K562 (cell line): Measurements from ENCODE around the gene ADD3. TPM values are rescaled to one million over a fixed set of nuclear protein-coding genes. Genes with fewer than 3 reads are reported as not detected.

ENCODE experiments used
- CBFA2T3 ChIP-seq: fragments of 450-650 bp; IDR thresholded peaks from 2 replicates; pipeline ENCODE4 v1.6.1; 2017
- CC2D1A ChIP-seq: fragments of 450-650 bp; IDR thresholded peaks from 2 replicates; pipeline ENCODE4 v1.6.1; 2017; ENCODE audit warnings: mild to moderate bottlenecking
- GABPA ChIP-seq: fragments of 200-800 bp; sonication (Bioruptor generic); conservative IDR thresholded peaks from 2 replicates; pipeline ENCODE4 v1.6.1; 2016; ENCODE audit warnings: low read depth, missing genetic modification characterization, missing compliant biosample characterization
- ILK ChIP-seq: fragments of 450-650 bp; IDR thresholded peaks from 2 replicates; pipeline ENCODE4 v1.6.1; 2016; ENCODE audit warnings: missing genetic modification characterization, low read depth, mild to moderate bottlenecking, missing compliant biosample characterization, moderate library complexity, borderline replicate concordance
- MCM7 ChIP-seq, 2 experiments: fragments of 450-650 bp; IDR thresholded peaks; 2 replicates each; pipeline ENCODE4 v1.6.1; 2016 to 2018
- MED1 ChIP-seq: sonication (generic); formaldehyde crosslinking; IDR thresholded peaks from 2 replicates; pipeline ENCODE4 v1.8.1; 2023; ENCODE audit warnings: missing genetic modification reagents, borderline replicate concordance
- MIER1 ChIP-seq: fragments of 450-650 bp; IDR thresholded peaks from 2 replicates; pipeline ENCODE4 v1.6.1; 2016; ENCODE audit warnings: antibody characterized with exemption, mild to moderate bottlenecking, low read depth
- NCOR1 ChIP-seq: fragments of 450-650 bp; IDR thresholded peaks from 2 replicates; pipeline ENCODE4 v1.6.1; 2016; ENCODE audit warnings: mild to moderate bottlenecking, moderate library complexity
- NFIC ChIP-seq: fragments of 450-650 bp; IDR thresholded peaks from 2 replicates; pipeline ENCODE4 v1.6.1; 2017; ENCODE audit warnings: mild to moderate bottlenecking, inconsistent platforms
- NFXL1 ChIP-seq: fragments of 450-650 bp; formaldehyde crosslinking; IDR thresholded peaks from 2 replicates; pipeline ENCODE4 v1.4.0; 2021; ENCODE audit warnings: mild to moderate bottlenecking
- OTX1 ChIP-seq: fragments of 450-650 bp; formaldehyde crosslinking; IDR thresholded peaks from 2 replicates; pipeline ENCODE4 v1.4.0; 2022; ENCODE audit warnings: mild to moderate bottlenecking
- POU5F1 ChIP-seq: fragments of 150-350 bp; IDR thresholded peaks from 2 replicates; pipeline ENCODE4 v1.6.1; 2014; ENCODE audit warnings: borderline replicate concordance, low read length, low read depth, mild to moderate bottlenecking; ENCODE audit not compliant: partially characterized antibody
- RBM25 ChIP-seq: fragments of 200-400 bp; formaldehyde crosslinking; IDR thresholded peaks from 2 replicates; pipeline ENCODE4 v1.6.1; 2018; ENCODE audit warnings: low read length, low read depth, moderate library complexity; ENCODE audit not compliant: severe bottlenecking
- SETDB1 ChIP-seq: IDR thresholded peaks from one replicate; pipeline ENCODE4 v1.6.1; 2012; ENCODE audit warnings: low read length, control low read depth, inconsistent platforms
- SREBF2 ChIP-seq: sonication (generic); formaldehyde crosslinking; IDR thresholded peaks from 2 replicates; pipeline ENCODE4 v1.4.0; 2020; ENCODE audit warnings: mild to moderate bottlenecking, missing genetic modification reagents
- ZBED1 ChIP-seq: IDR thresholded peaks from 2 replicates; pipeline ENCODE4 v1.6.1; 2014
- ZFPM2 ChIP-seq: fragments of 250-450 bp; sonication (Bioruptor Pico); IDR thresholded peaks from 2 replicates; pipeline ENCODE4 v1.5.1; 2022; ENCODE audit warnings: mild to moderate bottlenecking
- ZNF239 ChIP-seq: fragments of 250-450 bp; sonication (Bioruptor Pico); IDR thresholded peaks from 2 replicates; pipeline ENCODE4 v1.4.0; 2020; ENCODE audit warnings: mild to moderate bottlenecking
- ZNF24 ChIP-seq: fragments of 450-650 bp; IDR thresholded peaks from 2 replicates; pipeline ENCODE4 v1.6.1; 2016
- ZNF316 ChIP-seq: fragments of 450-650 bp; IDR thresholded peaks from 2 replicates; pipeline ENCODE4 v1.6.1; 2016
- ZNF408 ChIP-seq: fragments of 250-450 bp; sonication (Bioruptor Pico); IDR thresholded peaks from 2 replicates; pipeline ENCODE4 v1.4.0; 2020; ENCODE audit warnings: low read depth, mild to moderate bottlenecking, moderate library complexity
- polyA plus RNA-seq, 8 experiments: library from polyadenylated mRNA; depleted of rRNA in 4 of 8; stranded (reverse) in 5 of 8; unstranded in 3 of 8; fragments of >200 nt; fragmentation: Nextera tagmentation in 2 of 8; fragmentation: Illumina TruSeq in 1 of 8; extraction: Ambion mirVana in 2 of 8; extraction: Trizol in 1 of 8; gene quantifications; 2 replicates each; pipeline versions ENCODE4 v1.2.1 to v1.2.3, GENCODE V29; 2011 to 2014; ENCODE audit warnings: inconsistent platforms in 1 of 8, missing spikeins in 1 of 8
- total RNA-seq, 7 experiments: library from RNA; depleted of rRNA in 6 of 7; stranded (reverse); fragments of >200 nt in 6 of 7; fragmentation: Illumina TruSeq in 2 of 7; extraction: Trizol in 2 of 7; gene quantifications; 2 replicates each; pipeline versions ENCODE4 v1.2.1 to v1.2.3, GENCODE V29; 2011 to 2021; ENCODE audit warnings: low replicate concordance in 1 of 7
- TF ChIP-seq, protein P1 (sequence below), 2 experiments: fragments of 450-650 bp; conservative IDR thresholded peaks; 2 replicates each; pipeline ENCODE4 v1.6.1; 2017; ENCODE audit warnings: mild to moderate bottlenecking in 2 of 2, moderate library complexity in 2 of 2
- TF ChIP-seq, protein P2 (sequence below): sonication (generic); formaldehyde crosslinking; IDR thresholded peaks from 2 replicates; pipeline ENCODE4 v1.5.0; 2020; ENCODE audit warnings: missing genetic modification reagents
- TF ChIP-seq, protein P3 (sequence below): fragments of 250-450 bp; sonication (Bioruptor Pico); IDR thresholded peaks from 2 replicates; pipeline ENCODE4 v1.8.0; 2022; ENCODE audit warnings: moderate library complexity, mild to moderate bottlenecking, inconsistent platforms
- TF ChIP-seq, protein P4 (sequence below): IDR thresholded peaks from 3 replicates; pipeline ENCODE4 v1.6.1; 2011; ENCODE audit warnings: borderline replicate concordance, mild to moderate bottlenecking; ENCODE audit not compliant: insufficient read length, insufficient read depth
- TF ChIP-seq, protein P5 (sequence below), 3 experiments: IDR thresholded peaks in 2 of 3; conservative IDR thresholded peaks in 1 of 3; 2 replicates each; pipeline ENCODE4 v1.5.1; 2011 to 2012; ENCODE audit warnings: low read length in 3 of 3, mild to moderate bottlenecking in 3 of 3, control low read depth in 2 of 3, improper control_type of control experiment in 1 of 3, inconsistent platforms in 1 of 3, low read depth in 1 of 3, mixed read lengths in 1 of 3, moderate library complexity in 1 of 3; ENCODE audit not compliant: insufficient read depth in 2 of 3

The ADD3 gene
- total and polyA plus RNA-seq, 9 of the 15 experiments (the other 6 are each of a cell fraction or from before 2014, with no cell fraction given): 13.2 to 125 (median 31.7) TPM

DNA sequence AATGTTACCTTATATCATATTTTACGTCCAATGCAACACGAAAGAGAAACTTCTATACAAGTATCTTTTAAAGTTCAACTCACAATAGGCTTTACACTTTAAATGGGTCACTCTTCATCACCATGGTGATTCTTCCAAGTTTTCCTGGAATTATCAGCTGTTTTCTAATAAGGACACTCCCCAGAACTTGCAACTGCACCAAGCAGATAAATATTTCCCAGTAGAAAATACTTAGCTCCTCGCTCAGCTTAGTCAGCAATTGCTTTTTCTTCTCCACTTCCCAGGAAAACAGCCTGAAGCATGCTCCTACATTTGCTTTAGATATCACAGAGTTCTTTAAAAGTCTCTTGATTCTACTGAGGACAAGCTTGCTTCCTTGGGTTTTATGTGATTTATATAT lies 25.7 kb upstream of the ADD3 start (continued):
- TF ChIP-seq ZNF408 (no peak), SREBF2 (CRISPR knock-in tag) (no peak), RBM25 (no peak), ILK (no peak), CBFA2T3 (peak; percentile 64), CC2D1A (no peak), ZBED1 (no peak), NCOR1 (peak; percentile 62), NFXL1 (no peak), ZFPM2 (no peak), MED1 (CRISPR knock-in tag) (no peak), ZNF239 (CRISPR knock-in tag) (no peak), MIER1 (no peak), POU5F1 (no peak), GABPA (tag) (no peak), ZNF316 (peak; percentile 81), OTX1 (CRISPR knock-in tag) (no peak), MCM7 (IDR thresholded peaks at IDR 0.05) (no peak), ZNF24 (no peak), NFIC (no peak), SETDB1 (no peak)
- TF ChIP-seq, protein P1, sequence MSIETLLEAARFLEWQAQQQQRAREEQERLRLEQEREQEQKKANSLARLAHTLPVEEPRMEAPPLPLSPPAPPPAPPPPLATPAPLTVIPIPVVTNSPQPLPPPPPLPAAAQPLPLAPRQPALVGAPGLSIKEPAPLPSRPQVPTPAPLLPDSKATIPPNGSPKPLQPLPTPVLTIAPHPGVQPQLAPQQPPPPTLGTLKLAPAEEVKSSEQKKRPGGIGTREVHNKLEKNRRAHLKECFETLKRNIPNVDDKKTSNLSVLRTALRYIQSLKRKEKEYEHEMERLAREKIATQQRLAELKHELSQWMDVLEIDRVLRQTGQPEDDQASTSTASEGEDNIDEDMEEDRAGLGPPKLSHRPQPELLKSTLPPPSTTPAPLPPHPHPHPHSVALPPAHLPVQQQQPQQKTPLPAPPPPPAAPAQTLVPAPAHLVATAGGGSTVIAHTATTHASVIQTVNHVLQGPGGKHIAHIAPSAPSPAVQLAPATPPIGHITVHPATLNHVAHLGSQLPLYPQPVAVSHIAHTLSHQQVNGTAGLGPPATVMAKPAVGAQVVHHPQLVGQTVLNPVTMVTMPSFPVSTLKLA (conservative IDR thresholded peaks at IDR 0.05): peak; percentile 12 to 63; a peak in 2 of 4 replicates
- TF ChIP-seq, protein P2, sequence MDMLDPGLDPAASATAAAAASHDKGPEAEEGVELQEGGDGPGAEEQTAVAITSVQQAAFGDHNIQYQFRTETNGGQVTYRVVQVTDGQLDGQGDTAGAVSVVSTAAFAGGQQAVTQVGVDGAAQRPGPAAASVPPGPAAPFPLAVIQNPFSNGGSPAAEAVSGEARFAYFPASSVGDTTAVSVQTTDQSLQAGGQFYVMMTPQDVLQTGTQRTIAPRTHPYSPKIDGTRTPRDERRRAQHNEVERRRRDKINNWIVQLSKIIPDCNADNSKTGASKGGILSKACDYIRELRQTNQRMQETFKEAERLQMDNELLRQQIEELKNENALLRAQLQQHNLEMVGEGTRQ (CRISPR knock-in tag): no peak
- TF ChIP-seq, protein P3, sequence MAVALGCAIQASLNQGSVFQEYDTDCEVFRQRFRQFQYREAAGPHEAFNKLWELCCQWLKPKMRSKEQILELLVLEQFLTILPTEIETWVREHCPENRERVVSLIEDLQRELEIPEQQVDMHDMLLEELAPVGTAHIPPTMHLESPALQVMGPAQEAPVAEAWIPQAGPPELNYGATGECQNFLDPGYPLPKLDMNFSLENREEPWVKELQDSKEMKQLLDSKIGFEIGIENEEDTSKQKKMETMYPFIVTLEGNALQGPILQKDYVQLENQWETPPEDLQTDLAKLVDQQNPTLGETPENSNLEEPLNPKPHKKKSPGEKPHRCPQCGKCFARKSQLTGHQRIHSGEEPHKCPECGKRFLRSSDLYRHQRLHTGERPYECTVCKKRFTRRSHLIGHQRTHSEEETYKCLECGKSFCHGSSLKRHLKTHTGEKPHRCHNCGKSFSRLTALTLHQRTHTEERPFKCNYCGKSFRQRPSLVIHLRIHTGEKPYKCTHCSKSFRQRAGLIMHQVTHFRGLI (CRISPR knock-in tag): no peak
- TF ChIP-seq, protein P4, sequence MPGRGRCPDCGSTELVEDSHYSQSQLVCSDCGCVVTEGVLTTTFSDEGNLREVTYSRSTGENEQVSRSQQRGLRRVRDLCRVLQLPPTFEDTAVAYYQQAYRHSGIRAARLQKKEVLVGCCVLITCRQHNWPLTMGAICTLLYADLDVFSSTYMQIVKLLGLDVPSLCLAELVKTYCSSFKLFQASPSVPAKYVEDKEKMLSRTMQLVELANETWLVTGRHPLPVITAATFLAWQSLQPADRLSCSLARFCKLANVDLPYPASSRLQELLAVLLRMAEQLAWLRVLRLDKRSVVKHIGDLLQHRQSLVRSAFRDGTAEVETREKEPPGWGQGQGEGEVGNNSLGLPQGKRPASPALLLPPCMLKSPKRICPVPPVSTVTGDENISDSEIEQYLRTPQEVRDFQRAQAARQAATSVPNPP: no peak
- TF ChIP-seq, protein P5, sequence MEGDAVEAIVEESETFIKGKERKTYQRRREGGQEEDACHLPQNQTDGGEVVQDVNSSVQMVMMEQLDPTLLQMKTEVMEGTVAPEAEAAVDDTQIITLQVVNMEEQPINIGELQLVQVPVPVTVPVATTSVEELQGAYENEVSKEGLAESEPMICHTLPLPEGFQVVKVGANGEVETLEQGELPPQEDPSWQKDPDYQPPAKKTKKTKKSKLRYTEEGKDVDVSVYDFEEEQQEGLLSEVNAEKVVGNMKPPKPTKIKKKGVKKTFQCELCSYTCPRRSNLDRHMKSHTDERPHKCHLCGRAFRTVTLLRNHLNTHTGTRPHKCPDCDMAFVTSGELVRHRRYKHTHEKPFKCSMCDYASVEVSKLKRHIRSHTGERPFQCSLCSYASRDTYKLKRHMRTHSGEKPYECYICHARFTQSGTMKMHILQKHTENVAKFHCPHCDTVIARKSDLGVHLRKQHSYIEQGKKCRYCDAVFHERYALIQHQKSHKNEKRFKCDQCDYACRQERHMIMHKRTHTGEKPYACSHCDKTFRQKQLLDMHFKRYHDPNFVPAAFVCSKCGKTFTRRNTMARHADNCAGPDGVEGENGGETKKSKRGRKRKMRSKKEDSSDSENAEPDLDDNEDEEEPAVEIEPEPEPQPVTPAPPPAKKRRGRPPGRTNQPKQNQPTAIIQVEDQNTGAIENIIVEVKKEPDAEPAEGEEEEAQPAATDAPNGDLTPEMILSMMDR (IDR thresholded peaks at IDR 0.05 in 2 of 3, conservative IDR thresholded peaks at IDR 0.05 in 1 of 3; ENCODE audit: insufficient read depth in 2 of 3, low read depth in 1 of 3, low read length in 3 of 3): no peak
